ENCODE results near the gene OSBPL5.

Gene OSBPL5

GRCh38 chr11:3169255-3170043, 4.3 kb upstream of the OSBPL5 start:
- TF ChIP-seq TAF1 (IDR thresholded peaks at IDR 0.05; ENCODE audit: borderline replicate concordance, insufficient read depth, low read length) (no peak), FOXP2 (optimal IDR thresholded peaks at IDR 0.05; ENCODE audit: borderline replicate concordance, extremely low read depth, extremely low read length, insufficient read depth) (no peak), REST (IDR thresholded peaks at IDR 0.05; ENCODE audit: insufficient read depth in 1 of 2, low read depth in 2 of 2, low read length in 2 of 2) (no peak), SIN3A (IDR thresholded peaks at IDR 0.05; ENCODE audit: borderline replicate concordance, insufficient read depth, low read length) (no peak), POLR2AphosphoS5 (IDR thresholded peaks at IDR 0.05; ENCODE audit: low read depth, low read length) (no peak)

- TF ChIP-seq FOXP2 (optimal IDR thresholded peaks at IDR 0.05; ENCODE audit: borderline replicate concordance, extremely low read depth, extremely low read length, insufficient read depth) (no peak), POLR2AphosphoS5 (IDR thresholded peaks at IDR 0.05; ENCODE audit: low read depth, low read length) (no peak)
Observed at GRCh38 chr11:3167143-3168119, 2.3 kb upstream of the OSBPL5 start.

- TF ChIP-seq SIN3A (IDR thresholded peaks at IDR 0.05; ENCODE audit: borderline replicate concordance, insufficient read depth, low read length): no peak
- TF ChIP-seq POLR2AphosphoS5 (IDR thresholded peaks at IDR 0.05; ENCODE audit: low read depth, low read length): no peak
- no peak for TF ChIP-seq FOXP2 (optimal IDR thresholded peaks at IDR 0.05; ENCODE audit: borderline replicate concordance, extremely low read depth, extremely low read length, insufficient read depth)
- no peak for TF ChIP-seq REST (IDR thresholded peaks at IDR 0.05; ENCODE audit: insufficient read depth in 1 of 2, low read depth in 2 of 2, low read length in 2 of 2)
- no peak for TF ChIP-seq TAF1 (IDR thresholded peaks at IDR 0.05; ENCODE audit: borderline replicate concordance, insufficient read depth, low read length)
Observed at GRCh38 chr11:3166268-3167142, 1.4 kb upstream of the OSBPL5 start.

- TF ChIP-seq FOXP2 (optimal IDR thresholded peaks at IDR 0.05; ENCODE audit: borderline replicate concordance, extremely low read depth, extremely low read length, insufficient read depth) (no peak), REST (IDR thresholded peaks at IDR 0.05; ENCODE audit: insufficient read depth in 1 of 2, low read depth in 2 of 2, low read length in 2 of 2) (no peak), SIN3A (IDR thresholded peaks at IDR 0.05; ENCODE audit: borderline replicate concordance, insufficient read depth, low read length) (no peak), TAF1 (IDR thresholded peaks at IDR 0.05; ENCODE audit: borderline replicate concordance, insufficient read depth, low read length) (no peak), POLR2AphosphoS5 (IDR thresholded peaks at IDR 0.05; ENCODE audit: low read depth, low read length) (no peak)
Observed at GRCh38 chr11:3165916-3166267, 782 bp upstream of the OSBPL5 start.

All from PFSK-1 (cell line).